GM21576 (cell line): ENCODE results near the gene PTCH2.
A peak's percentile ranks its signal among the peaks of the same experiment; 100 is the strongest.
"Not testable (repeated sequence)": the region's sequence is repeated elsewhere in the genome, so short reads cannot be mapped to it uniquely, and the experiment has no call there.

Source experiments
- ATAC-seq: cut with Tn5 transposase; IDR thresholded peaks from one replicate; pipeline ENCODE4 v1.9.1; 2021; ENCODE audit warnings: mild to moderate bottlenecking, moderate library complexity; ENCODE audit not compliant: unreplicated experiment

PTCH2 gene

DNA sequence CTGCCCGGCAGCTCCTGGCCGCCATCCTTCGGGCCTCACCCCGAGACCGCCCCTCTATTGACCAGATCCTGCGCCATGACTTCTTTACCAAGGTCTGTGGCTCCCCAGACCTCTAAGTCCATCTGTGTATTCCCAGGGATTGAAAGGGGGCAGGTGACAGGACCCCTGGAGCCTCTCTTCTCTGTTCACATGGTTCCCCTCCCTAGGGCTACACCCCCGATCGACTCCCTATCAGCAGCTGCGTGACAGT lies 40.1 kb downstream of the PTCH2 start:
- no peak for ATAC-seq

DNA sequence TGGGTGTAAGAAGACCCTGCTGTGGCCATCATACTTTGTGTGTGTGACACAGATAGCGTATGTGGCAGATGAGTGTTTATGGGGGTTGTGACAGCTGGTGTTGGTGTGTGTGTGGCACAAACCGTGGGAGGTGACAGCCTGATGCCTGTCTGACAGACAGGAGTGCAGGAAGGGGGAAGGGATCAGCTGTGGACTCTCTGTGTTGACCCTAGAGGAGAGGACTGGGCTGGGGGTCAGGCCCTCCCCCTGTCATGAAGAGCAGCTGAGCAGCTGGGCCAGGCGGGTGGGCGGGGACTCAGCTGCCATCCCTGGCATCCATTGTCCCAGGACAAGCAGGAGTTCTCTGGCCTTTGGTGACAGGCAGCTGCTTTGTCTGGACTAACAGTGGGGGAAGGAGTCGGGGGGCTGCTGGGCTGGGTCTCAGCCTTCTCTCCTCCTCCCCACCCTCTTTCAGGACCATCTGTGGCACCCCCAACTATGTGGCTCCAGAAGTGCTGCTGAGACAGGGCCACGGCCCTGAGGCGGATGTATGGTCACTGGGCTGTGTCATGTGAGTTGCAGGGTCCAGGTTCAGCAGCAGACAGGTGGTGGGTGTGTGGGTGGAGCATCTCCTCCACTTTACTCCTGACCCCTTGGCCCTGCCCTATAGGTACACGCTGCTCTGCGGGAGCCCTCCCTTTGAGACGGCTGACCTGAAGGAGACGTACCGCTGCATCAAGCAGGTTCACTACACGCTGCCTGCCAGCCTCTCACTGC lies 40.6 kb downstream of the PTCH2 start:
- no peak for ATAC-seq

DNA sequence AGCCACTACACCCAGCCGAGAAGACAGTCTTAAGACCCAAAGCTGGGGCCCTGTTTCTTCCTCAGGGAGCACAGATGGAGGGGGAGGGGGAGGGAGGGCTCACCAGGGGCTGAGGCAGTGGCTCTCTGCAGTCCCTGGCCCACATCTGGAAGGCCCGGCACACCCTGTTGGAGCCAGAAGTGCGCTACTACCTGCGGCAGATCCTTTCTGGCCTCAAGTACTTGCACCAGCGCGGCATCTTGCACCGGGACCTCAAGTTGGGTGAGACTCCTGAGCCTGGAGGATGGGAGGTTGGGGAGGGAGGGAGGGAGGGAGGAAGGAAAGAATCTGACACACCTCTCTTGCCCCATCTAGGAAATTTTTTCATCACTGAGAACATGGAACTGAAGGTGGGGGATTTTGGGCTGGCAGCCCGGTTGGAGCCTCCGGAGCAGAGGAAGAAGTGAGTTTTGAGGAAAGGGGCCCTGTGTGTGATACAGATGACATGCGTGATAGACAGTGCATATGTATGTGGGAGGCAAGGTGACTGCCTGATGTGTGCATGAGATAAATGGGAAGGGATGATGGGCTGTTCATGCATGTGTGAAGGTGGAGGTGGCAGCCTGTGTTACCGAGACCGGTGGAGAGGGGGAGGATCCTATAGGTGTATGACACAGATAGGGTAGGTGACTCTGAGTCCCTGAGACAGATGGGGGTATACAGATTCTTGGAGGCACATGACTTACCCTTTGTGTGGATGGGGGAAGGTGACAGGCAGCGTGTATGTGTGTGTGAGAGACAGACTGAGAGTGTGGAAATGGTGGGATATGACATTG lies 41.4 kb downstream of the PTCH2 start:
- no peak for ATAC-seq

DNA sequence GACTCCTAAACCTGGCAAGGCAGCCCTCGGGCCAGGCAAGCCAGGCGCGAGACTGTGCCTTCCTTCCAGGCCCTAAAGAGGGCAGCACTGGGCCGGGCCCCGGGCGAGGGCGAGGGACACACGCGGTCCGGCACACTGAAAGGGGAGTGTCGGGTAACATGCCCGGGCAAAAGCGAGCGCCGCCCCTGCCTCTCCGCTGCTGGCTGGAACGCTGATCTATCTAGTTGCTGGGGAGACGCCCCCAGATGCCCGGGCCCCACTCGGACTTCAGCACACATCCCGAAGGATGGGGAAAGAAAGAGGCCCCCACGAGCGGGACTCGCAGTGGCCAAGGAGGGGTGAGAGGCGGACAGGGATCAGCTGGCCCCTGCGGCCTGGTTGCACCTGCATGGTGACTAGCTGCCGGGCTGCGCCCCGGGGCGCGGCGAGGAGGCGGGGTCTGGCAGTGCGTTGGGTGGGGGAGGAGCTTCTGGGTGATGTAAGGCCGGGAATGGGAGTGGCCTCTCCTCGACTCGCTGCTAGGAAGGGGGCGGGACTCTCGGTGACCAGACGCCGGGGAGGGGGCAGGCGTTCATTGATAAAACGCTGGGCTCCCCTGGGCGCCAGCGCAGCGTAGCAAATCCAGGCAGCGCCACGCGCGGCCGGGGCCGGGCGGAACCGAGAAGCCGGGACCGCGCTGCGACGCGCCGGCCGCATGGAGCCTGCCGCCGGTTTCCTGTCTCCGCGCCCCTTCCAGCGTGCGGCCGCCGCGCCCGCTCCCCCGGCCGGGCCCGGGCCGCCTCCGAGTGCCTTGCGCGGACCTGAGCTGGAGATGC lies 43.1 kb downstream of the PTCH2 start, which contains the start of gene PLK3:
TSS of gene PLK3 (plus strand) at position 608 of the 815 bp plus-strand sequence. CDS start at position 695, 87 bp downstream.
- ATAC-seq = peak; percentile 78

GRCh38 chr1:44798481-44799365 lies 44.3 kb downstream of the PTCH2 start:
- no peak for ATAC-seq

GRCh38 chr1:44797886-44798285 lies 45.2 kb downstream of the PTCH2 start:
- not testable (repeated sequence) for ATAC-seq

GRCh38 chr1:44792736-44793502 lies 50.1 kb downstream of the PTCH2 start:
- no peak for ATAC-seq

- ATAC-seq = no peak
These were observed 51.9 kb downstream of the PTCH2 start for GRCh38 chr1:44790968-44791801.

GRCh38 chr1:44788120-44788860 lies 54.8 kb downstream of the PTCH2 start, which contains the start of gene BEST4:
BEST4 (minus strand) TSS chr1:44788170; CDS start chr1:44787705, 465 bp downstream.
- ATAC-seq = no peak

DNA sequence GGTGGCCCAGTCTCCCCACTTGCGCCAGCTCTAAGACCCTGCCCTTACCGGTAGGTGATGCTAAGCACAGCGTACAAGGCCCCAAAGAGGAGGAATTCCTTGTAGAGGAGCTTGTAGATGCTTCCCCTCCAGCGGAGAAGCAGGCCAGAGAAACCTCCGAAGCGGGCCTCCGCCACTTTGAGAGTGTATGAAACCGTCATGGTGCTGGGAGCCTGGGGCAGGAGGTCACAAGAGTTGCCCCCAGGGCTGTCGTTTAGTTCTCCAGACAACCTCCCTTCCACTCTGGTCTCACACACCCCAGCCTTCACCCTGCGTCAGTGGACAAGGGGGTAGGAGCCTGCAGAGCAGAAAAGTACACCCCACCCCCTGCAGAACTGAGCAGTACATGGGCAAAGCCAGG lies 55.5 kb downstream of the PTCH2 start:
- ATAC-seq = no peak

GRCh38 chr1:44786841-44787426 lies 56.1 kb downstream of the PTCH2 start:
- ATAC-seq = no peak

GRCh38 chr1:44786138-44786840 lies 56.8 kb downstream of the PTCH2 start:
- ATAC-seq = peak; percentile 47

DNA sequence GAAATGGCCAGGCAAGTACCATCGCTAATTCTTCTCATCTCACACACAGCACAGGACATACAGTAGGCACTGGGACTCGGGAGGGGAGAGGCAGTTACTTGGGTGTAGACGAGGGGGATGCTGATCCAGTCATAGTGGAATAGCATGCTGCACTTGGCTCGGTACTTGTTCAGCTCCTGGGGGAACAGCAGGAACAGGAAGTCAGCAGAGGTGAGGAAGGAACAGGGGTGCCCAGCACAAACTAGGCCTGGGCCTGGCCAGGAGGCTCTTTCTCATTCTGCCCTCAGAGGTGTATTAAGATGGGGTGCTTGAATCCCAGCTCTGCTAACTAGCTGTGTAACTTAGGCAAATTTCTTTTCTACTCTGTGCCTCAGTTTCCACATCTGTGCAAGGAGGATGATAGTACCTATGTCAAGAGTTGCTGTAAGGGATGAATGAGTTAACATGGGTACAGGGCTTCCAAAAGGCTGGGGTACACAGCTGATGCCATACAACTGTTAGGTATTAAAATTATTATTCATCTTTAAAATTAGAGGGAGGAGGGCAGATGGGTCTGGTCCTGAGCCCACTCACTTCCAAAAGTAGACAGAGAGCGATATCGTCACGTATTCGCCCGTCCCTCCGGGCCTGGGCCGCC lies 57.4 kb downstream of the PTCH2 start:
- ATAC-seq = no peak

- ATAC-seq = no peak
These were observed 58.0 kb downstream of the PTCH2 start for GRCh38 chr1:44785029-44785380.

- no peak for ATAC-seq
These were observed 58.7 kb downstream of the PTCH2 start for GRCh38 chr1:44784094-44785028.

GRCh38 chr1:44783697-44784093 lies 59.4 kb downstream of the PTCH2 start:
- ATAC-seq = no peak
